ENCODE data around the gene OGDHL. TPM values are rescaled to one million over a fixed set of nuclear protein-coding genes. Genes with fewer than 3 reads are reported as not detected.

The OGDHL gene
- total and polyA plus RNA-seq, 2 of the 13 experiments (the other 11 are each of a cell fraction or from before 2014, with no cell fraction given): 3.0 to 9.8 TPM

- Histone ChIP-seq H4K20me1 (ENCODE audit: insufficient read depth, low read length) (no peaks in the 10 kb centered on the region), H3K4me1 (ENCODE audit: insufficient read depth, low read length) (no peaks in the 10 kb centered on the region), H2AFZ (ENCODE audit: low read length) (no peak overlapping the region), H3K9me3 (ENCODE audit: low read length) (no peaks in the 10 kb centered on the region), H3K36me3 (replicated peaks in 1 of 2; ENCODE audit: control insufficient read depth in 1 of 2, insufficient read depth in 2 of 2, low read length in 2 of 2) (no peaks in the 10 kb centered on the region), H3K4me2 (ENCODE audit: low read depth, low read length) (no peak overlapping the region), H3K4me3 (replicated peaks in 1 of 3; ENCODE audit: insufficient read depth in 1 of 3, low read depth in 2 of 3, low read length in 3 of 3) (no peak overlapping the region), H3K79me2 (ENCODE audit: insufficient read depth, low read length) (no peaks in the 10 kb centered on the region), H3K9ac (ENCODE audit: insufficient read depth, low read depth, low read length) (no peak overlapping the region), H3K27ac (ENCODE audit: extremely low read length, insufficient read depth, low read length) (no peak overlapping the region), H3K27me3 (ENCODE audit: control insufficient read depth in 1 of 2, insufficient read depth in 2 of 2, low read length in 2 of 2) (peaks cover 5 to 17% of the 10 kb centered on the region in 2 experiments; a peak in 4 of 5 replicates)
- FAIRE-seq (no peak), DNase-seq (ENCODE audit: low spot score) (no peak), ATAC-seq (no peak)
- ChIA-PET POLR2A (no interaction called here), CTCF (ENCODE audit: low intra/inter-chr PET ratio, low total read pairs) (no interaction called here)
- 25% methylated on average over 4 of the region's 5 CpGs for WGBS (ENCODE audit: low lambda C conversion rate)
- intact Hi-C loops (cut with micrococcal nuclease; ENCODE audit: unreplicated experiment): no loop called here
- TF ChIP-seq ZNF24 (IDR thresholded peaks at IDR 0.05): no peak
- TF ChIP-seq ZNF773 (CRISPR knock-in tag; IDR thresholded peaks at IDR 0.05; ENCODE audit: borderline replicate concordance): no peak
- TF ChIP-seq PLRG1 (conservative IDR thresholded peaks at IDR 0.05): no peak
- TF ChIP-seq ARNT (IDR thresholded peaks at IDR 0.05): no peak
- TF ChIP-seq ZSCAN20 (CRISPR knock-in tag; IDR thresholded peaks at IDR 0.05; ENCODE audit: borderline replicate concordance): no peak
- TF ChIP-seq RARG (CRISPR knock-in tag; IDR thresholded peaks at IDR 0.05; ENCODE audit: low read depth): no peak
- no peak for TF ChIP-seq SALL1 (CRISPR knock-in tag; IDR thresholded peaks at IDR 0.05)
- no peak for TF ChIP-seq ELK4 (CRISPR knock-in tag; IDR thresholded peaks at IDR 0.05; ENCODE audit: borderline replicate concordance)
- TF ChIP-seq THYN1 (CRISPR knock-in tag; IDR thresholded peaks at IDR 0.05; ENCODE audit: borderline replicate concordance, low read depth): no peak
- TF ChIP-seq GZF1 (CRISPR knock-in tag; IDR thresholded peaks at IDR 0.05): no peak
- no peak for TF ChIP-seq ZSCAN31 (CRISPR knock-in tag; IDR thresholded peaks at IDR 0.05; ENCODE audit: low read depth)
- no peak for TF ChIP-seq CSRNP1 (CRISPR knock-in tag; IDR thresholded peaks at IDR 0.05)
- TF ChIP-seq FOXK1 (CRISPR knock-in tag; IDR thresholded peaks at IDR 0.05; ENCODE audit: borderline replicate concordance, low read depth): no peak
- no peak for TF ChIP-seq ZFP36 (IDR thresholded peaks at IDR 0.05; ENCODE audit: borderline replicate concordance, low read depth, low read length, partially characterized antibody)
- no peak for TF ChIP-seq ZNF496 (CRISPR knock-in tag; IDR thresholded peaks at IDR 0.05; ENCODE audit: insufficient replicate concordance)
- in situ Hi-C loops (cut with HindIII; ENCODE audit: extremely low pct_ligation_motif_present, low pct_unique_long_range_greater_than_20kb): no loop called here
- BruUV-seq (replicated peaks): no TSS peak
Observed at GRCh38 chr10:49713266-49713665, 48.9 kb downstream of the OGDHL start.
